ENCODE results near the gene CDH2. TPM values are rescaled to one million over a fixed set of nuclear protein-coding genes. Genes with fewer than 3 reads are reported as not detected.
A peak's percentile ranks its signal among the peaks of the same experiment; 100 is the strongest.

The CDH2 gene
- total RNA-seq, 1 experiment from 2014 or later = 14.6 TPM

DNA sequence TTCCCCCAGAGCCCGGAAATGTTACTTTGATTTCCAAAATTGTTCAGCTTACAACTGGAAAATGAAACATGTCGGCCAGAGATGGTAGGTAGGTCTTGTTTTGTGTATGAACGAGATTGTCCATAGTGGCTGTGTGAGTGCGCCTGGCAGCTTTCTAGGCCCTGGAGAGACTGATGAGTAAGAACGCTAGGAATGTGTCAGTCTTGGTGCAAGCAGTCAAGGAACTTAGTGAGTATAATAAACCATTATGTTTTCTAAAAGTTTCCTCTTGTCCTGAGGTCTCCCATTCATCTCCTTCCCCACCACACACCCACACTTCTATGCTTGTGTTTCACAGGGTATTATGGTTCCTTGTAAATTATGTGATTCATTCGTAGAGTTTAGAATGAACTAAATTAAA lies 234.2 kb downstream of the CDH2 start:
- BruUV-seq (replicated peaks) = no TSS peak
- Mint-ChIP-seq H3K27ac (ENCODE audit: low read depth, unreplicated experiment) (no peak overlapping the region), H3K27me3 (ENCODE audit: insufficient read depth, unreplicated experiment) (no peaks in the 10 kb centered on the region), H3K9me3 (ENCODE audit: unreplicated experiment) (no peaks in the 10 kb centered on the region), H3K4me3 (ENCODE audit: unreplicated experiment) (no peak overlapping the region), H3K4me1 (ENCODE audit: insufficient read depth, unreplicated experiment) (no peaks in the 10 kb centered on the region), H3K36me3 (ENCODE audit: insufficient read depth, unreplicated experiment) (no peaks in the 10 kb centered on the region)
- DNase-seq (ENCODE audit: unreplicated experiment) = peak; percentile 35
- intact Hi-C loops (cut with micrococcal nuclease) = no loop called here
- TF ChIP-seq, protein P1, sequence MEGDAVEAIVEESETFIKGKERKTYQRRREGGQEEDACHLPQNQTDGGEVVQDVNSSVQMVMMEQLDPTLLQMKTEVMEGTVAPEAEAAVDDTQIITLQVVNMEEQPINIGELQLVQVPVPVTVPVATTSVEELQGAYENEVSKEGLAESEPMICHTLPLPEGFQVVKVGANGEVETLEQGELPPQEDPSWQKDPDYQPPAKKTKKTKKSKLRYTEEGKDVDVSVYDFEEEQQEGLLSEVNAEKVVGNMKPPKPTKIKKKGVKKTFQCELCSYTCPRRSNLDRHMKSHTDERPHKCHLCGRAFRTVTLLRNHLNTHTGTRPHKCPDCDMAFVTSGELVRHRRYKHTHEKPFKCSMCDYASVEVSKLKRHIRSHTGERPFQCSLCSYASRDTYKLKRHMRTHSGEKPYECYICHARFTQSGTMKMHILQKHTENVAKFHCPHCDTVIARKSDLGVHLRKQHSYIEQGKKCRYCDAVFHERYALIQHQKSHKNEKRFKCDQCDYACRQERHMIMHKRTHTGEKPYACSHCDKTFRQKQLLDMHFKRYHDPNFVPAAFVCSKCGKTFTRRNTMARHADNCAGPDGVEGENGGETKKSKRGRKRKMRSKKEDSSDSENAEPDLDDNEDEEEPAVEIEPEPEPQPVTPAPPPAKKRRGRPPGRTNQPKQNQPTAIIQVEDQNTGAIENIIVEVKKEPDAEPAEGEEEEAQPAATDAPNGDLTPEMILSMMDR (IDR thresholded peaks at IDR 0.05; ENCODE audit: unreplicated experiment) = no peak
- POLR2A ChIA-PET = no interaction called here
- CTCF ChIA-PET = interaction anchor here (0.6 to 1.4 kb wide), 3 partner anchors 13 to 229 kb away, joined by 3 to 4 read pairs (median 3); no protein-coding TSS in a partner anchor

DNA sequence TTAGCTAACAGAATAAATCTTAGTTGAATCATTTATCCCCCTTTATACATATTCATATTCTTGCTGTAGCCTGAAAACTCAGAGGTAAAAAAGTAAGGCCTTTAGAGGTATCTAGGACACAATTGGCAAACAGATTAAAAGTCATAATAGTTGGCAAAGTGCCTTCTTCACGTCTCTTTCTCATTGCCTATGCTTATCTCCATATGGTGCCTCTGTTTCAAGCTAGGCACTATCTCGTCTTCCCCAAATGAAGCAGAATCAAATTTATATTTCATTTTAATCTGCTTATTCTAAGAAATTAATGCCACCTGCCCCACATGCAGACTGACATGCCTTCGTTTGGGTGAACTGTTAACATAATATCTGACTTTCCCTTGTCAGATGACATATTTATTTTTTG lies 245.4 kb downstream of the CDH2 start:
- no peak for DNase-seq (ENCODE audit: unreplicated experiment)
- Mint-ChIP-seq H3K27ac (ENCODE audit: low read depth, unreplicated experiment) (no peak overlapping the region), H3K36me3 (ENCODE audit: insufficient read depth, unreplicated experiment) (no peaks in the 10 kb centered on the region), H3K9me3 (ENCODE audit: unreplicated experiment) (no peaks in the 10 kb centered on the region), H3K4me1 (ENCODE audit: insufficient read depth, unreplicated experiment) (no peaks in the 10 kb centered on the region), H3K4me3 (ENCODE audit: unreplicated experiment) (no peak overlapping the region), H3K27me3 (ENCODE audit: insufficient read depth, unreplicated experiment) (no peaks in the 10 kb centered on the region)
- POLR2A ChIA-PET = no interaction called here
- TF ChIP-seq, protein P1 (IDR thresholded peaks at IDR 0.05; ENCODE audit: unreplicated experiment) = no peak
- BruUV-seq (replicated peaks) = no TSS peak
- intact Hi-C loops (cut with micrococcal nuclease) = no loop called here
- CTCF ChIA-PET = no interaction called here

- Mint-ChIP-seq H3K9me3 (ENCODE audit: unreplicated experiment) (no peaks in the 10 kb centered on the region), H3K4me1 (ENCODE audit: insufficient read depth, unreplicated experiment) (peaks cover 7% of the 10 kb centered on the region), H3K36me3 (ENCODE audit: insufficient read depth, unreplicated experiment) (no peaks in the 10 kb centered on the region), H3K27ac (ENCODE audit: low read depth, unreplicated experiment) (no peak overlapping the region), H3K27me3 (ENCODE audit: insufficient read depth, unreplicated experiment) (no peaks in the 10 kb centered on the region), H3K4me3 (ENCODE audit: unreplicated experiment) (no peak overlapping the region)
- no TSS peak for BruUV-seq (replicated peaks)
- CTCF ChIA-PET = interaction anchor here (0.6 to 0.7 kb wide), 2 partner anchors 24 to 228 kb away, joined by 4 read pairs; no protein-coding TSS in a partner anchor
- POLR2A ChIA-PET = no interaction called here
- no peak for DNase-seq (ENCODE audit: unreplicated experiment)
- TF ChIP-seq, protein P1 (IDR thresholded peaks at IDR 0.05; ENCODE audit: unreplicated experiment) = no peak
- intact Hi-C loops (cut with micrococcal nuclease) = no loop called here
Observed at GRCh38 chr18:27922780-27923179, 254.2 kb downstream of the CDH2 start.

- POLR2A ChIA-PET = no interaction called here
- Mint-ChIP-seq H3K27ac (ENCODE audit: low read depth, unreplicated experiment) (no peak overlapping the region), H3K4me1 (ENCODE audit: insufficient read depth, unreplicated experiment) (peaks cover 7% of the 10 kb centered on the region), H3K27me3 (ENCODE audit: insufficient read depth, unreplicated experiment) (no peaks in the 10 kb centered on the region), H3K36me3 (ENCODE audit: insufficient read depth, unreplicated experiment) (no peaks in the 10 kb centered on the region), H3K4me3 (ENCODE audit: unreplicated experiment) (no peak overlapping the region), H3K9me3 (ENCODE audit: unreplicated experiment) (no peaks in the 10 kb centered on the region)
- TF ChIP-seq, protein P1 (IDR thresholded peaks at IDR 0.05; ENCODE audit: unreplicated experiment) = no peak
- no TSS peak for BruUV-seq (replicated peaks)
- DNase-seq (ENCODE audit: unreplicated experiment) = peak; percentile 10
- intact Hi-C loops (cut with micrococcal nuclease) = no loop called here
- CTCF ChIA-PET = interaction anchor here (0.6 to 0.7 kb wide), 2 partner anchors 78 to 228 kb away, joined by 3 to 4 read pairs; no protein-coding TSS in a partner anchor
Observed at GRCh38 chr18:27921904-27922751, 254.8 kb downstream of the CDH2 start.

Measured in MCF 10A (cell line).